Stimulated activated CD8-positive, alpha-beta memory T cell treated with anti-CD3 and anti-CD28 coated beads, Interleukin-15, amount 100 ng/mL, for 4 hours (primary cell): ENCODE results near the gene SLC12A7.
A peak's percentile ranks its signal among the peaks of the same experiment; 100 is the strongest.
"Not testable (repeated sequence)": the region's sequence is repeated elsewhere in the genome, so short reads cannot be mapped to it uniquely, and the experiment has no call there.

Source experiments
- DNase-seq, 2 donors: peaks; one replicate each; pipeline ENCODE4 v3.0.0-alpha.2; 2020; ENCODE audit warnings: low read depth in 2 of 2

Gene SLC12A7

DNA sequence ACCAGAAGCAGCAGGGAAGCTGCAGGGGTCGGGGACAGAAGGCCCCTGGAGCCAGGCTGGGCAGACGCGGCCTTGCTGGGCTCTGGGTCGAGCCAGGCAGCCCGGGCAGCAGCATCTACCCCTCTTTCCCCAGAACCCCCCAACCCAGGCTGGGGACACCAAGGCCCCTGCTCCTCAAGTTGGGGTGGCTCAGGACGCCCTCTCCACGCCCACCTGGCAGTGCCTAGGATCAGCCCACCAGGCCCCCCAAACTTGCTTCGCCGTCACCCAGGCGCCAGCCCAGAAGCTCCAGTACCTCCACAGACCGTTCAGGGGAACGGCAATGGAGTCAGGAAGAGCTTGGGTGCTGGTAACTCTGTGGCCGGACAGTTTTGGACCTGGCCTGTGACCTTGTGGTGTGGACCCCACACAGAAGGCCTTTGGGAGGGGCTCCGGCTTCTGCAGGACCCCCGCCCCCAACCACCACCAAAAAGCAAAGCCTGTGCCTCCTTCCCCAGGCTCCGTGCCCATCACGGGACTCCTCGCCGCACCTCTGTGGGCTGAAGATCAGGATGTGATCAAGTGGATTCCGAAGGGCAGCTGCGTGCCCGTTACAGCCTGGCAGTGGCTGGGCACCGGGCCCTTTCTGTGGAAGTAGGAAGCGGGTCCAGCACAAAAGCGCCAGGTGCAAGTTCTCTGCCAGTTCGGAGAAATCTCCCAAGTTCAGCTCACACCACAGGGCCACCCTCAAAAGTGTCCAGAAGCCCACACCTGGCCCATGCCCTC, 2.1 kb downstream of the SLC12A7 start:
- DNase-seq = no peak

DNA sequence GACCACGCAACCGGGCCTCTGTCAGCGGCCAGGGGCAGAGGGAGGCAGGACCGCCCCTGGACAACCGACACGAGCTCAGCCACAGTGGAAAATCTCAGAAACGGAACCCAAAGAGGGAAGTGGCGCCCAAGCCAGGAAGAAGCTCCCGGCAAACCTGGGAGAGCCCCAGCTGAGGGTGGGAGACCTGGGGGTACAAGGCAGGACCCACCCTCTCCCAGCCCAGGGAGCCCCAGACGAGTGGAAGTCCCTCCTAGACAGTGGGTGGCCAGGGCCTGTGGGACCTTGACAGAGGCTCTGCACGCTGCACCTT, 3.0 kb downstream of the SLC12A7 start:
- DNase-seq = no peak

DNA sequence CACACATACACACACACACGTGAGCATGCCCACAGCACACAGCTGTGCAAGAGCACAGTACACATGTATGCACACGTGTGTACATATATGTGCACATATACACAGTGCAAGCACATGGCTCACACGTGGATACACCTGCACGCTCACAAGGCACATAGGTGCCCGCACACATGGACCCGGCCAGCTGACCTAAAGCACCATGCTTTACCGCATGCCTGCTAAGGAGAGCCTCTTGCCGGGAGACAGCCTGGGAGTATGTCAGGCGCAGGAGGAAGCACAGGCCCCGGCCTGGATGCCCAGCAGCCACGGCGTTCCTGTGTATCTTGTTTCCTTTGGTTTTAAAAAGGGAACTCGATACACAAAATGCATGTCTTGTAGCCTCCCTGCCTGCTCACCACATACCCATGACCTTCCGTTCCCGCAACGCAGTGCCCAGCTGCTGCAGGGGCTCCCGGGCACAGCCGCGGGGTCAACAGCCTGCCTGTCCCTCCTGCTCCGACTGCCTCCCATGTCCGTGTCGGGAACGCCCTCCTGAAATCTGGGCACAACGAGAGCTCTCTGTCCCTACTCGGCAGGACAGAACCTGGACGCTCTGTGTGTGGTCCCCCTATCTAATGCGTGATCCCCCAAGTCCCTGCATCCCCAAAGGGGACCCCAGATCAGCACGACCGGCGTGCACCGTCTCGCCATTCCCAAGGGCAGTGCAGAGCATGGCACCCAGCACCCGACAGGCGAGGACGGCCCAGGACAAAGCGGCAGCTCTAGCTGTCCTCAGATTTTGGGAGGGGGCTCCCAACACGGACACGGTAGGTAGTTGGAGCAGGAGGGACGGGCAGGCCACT, 3.6 kb downstream of the SLC12A7 start:
- DNase-seq = no peak

DNA sequence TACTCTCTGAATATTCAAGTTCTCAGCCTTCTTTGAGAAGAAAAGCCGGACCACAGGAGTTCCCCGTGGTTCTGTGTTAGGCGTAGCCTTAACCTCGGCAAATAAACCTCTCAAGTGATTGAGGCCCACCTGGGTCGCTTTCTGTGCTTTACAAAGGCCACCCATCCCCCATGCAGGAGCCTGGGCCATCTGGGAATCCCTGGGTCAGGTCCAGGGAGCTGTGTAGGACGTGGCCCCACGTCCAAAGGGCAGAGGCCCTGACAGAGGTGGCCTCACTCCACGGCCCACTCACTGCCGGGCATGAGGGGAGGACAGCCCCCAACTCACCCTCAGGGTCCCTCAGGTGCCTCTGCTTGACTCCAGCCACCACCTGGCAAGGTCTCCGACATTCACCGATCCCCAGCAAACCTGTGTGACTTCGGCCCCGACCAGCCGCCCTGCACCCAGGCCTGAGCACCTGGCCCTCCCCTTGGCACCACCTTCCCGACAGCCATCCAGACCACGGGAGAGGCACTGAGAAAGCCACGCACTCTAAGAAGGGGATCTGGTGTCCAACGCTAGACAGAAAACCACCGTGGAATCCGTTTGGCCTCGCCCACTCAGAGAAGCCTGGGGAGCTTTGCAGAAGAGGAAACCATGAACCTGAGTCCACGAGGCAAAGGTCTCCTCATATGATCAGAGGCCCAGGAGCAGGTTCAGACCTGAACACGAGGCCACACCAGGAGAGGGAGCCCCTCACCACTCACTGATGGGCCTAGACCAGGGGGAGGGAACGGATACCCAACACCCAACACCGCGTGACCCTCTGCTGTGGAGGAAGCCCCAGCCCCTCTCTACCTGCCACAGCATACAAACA, 4.5 kb downstream of the SLC12A7 start:
- no peak for DNase-seq

DNA sequence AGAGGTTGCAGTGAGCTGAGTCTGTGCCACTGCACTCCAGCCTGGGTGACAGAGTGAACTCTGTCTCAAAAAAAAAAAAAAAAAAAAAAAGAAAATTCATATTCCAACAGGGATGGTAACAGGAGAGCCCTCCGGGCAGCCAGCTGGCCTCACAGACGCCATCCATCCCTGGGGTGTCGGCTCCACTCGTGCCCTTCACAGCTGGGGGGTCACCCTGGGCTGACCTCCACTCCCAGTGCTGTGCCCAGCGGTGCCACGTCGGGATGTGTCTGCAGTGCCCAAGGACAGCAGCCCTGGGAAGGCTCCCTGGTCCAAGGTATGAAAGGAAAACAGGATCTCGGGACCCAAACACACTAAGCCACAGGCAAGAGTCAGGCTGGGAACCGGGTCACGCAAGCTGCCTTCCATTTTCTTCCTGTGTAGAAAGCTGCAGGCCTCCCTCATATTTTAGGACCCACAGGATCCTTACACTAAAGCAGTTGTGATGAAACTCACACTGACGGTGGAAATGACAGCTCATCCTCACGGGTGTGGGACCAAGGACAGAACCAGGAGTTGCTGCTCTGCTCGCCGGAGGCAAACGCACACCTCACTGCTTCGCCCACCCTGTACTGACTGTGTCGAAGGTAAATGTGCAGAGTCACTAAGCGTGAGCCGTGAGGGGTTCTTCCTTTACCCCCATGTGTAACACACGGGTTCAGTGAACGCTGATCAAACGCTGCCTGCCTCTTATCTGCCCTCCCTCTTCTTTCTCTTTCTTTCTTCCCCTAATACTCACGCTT, 5.3 kb downstream of the SLC12A7 start:
- DNase-seq = peak; percentile 23 to 38

DNA sequence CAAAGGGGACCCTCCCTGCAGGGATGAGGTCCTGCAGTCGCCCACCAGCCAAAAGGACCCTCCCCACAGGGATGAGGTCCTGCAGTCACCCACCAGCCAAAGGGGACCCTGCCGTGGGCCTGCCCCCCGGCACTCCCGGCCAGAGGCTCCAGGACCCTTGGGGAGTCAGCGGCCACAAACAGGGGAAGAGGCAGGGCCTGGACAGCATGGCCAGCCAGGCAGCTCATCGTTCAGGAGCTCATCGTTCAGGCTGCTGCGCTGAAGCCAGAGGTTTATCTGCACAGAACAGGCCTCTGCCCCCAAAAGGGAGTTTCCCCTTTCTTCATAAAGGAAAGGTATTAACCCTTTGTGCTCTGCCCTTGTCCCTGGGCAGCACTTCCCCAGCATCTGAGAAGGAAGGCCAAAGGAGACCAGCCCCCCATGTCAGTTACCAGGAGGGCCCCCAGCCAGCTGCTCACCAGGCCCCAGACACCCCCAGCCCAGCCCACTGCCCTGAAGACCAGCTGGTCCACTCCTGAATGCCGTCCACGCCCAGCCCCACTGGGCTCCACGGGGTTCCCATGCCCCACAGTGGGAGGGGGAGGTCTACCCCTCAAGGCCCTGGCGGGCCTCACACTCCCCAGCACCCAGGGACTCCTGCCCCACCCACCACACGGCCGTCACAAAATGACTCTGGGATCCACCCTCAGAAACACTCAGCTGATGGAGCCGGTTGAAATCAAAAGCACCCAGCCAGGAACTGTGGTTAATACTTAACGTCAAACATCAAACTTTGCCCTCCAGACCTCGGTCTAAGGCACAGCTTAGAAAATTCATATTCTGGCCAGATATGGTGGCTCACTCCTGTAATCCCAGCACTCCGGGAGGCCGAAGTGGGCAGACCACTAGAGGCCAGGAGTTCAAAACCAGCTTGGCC, 6.3 kb downstream of the SLC12A7 start:
- peak; percentile 23 to 31 for DNase-seq

DNA sequence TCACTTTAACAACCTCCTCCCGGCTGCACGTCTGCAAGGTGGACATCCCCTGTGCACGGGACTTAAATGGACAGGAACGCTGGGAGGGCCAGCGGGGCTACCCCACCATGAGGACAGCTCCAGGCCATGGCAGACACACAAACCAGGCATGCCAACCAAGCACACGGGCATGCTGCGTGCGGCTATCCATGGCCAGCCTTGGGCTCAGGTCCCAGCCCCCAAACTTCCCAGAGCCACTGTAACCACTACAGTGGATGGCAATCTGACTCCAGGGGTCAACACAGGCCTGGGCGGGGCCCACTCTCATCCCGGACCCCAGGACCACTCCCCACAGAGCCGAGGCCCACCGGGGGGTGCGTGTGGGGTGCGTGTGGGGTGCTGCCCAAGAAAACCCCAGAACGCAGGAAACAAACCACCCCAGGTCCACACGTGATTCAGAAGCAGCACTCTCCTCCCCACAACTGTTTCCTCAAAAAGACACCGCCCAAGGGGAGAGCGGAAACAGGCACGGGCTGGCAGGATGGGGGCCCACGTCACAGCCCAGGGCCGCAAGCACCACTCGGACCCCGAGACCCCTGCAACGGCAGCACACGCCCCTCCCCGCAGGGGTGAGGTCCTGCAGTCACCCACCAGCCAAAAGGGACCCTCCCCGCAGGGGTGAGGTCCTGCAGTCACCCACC, 7.4 kb downstream of the SLC12A7 start:
- peak in 1 of 2 donors; percentile 31 for DNase-seq

DNA sequence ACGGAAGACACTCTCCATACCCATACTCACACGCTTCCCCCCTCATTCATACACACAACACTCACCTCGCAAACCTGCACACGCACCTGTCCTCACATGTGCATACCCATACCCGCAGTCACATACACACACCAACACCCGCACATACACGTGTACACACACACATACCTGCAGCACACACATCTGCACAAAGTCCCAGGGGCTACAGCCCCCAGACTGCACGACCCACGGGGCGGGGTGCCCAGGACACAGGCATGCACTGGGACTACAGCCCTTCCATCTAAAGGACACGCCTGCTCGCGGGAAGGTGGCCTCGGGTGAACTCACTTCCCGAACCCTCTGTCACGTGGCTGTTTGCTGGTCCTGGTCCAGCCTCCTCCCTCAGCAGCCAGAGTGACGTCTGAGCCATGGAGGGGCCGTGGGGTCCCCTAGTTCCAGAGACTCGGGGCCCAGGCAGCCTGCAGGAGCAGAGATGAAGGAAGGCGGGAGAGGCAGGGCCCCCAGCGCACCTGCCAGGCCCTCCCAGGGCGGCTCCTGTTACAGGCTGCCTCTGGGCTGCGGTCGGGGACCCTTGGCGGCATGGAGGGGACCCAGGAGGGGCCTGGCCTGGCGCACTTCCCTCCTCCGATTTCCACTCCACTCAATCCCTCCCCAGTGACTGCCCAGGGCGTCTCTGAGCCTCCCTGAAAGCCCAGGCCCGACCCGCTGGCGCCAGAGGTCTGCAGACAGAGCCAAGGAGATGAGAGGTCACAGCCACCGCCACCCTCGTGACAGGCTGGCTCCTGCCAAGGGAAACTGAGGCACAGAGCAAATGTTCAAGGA, 8.1 kb downstream of the SLC12A7 start:
- no peak for DNase-seq

DNA sequence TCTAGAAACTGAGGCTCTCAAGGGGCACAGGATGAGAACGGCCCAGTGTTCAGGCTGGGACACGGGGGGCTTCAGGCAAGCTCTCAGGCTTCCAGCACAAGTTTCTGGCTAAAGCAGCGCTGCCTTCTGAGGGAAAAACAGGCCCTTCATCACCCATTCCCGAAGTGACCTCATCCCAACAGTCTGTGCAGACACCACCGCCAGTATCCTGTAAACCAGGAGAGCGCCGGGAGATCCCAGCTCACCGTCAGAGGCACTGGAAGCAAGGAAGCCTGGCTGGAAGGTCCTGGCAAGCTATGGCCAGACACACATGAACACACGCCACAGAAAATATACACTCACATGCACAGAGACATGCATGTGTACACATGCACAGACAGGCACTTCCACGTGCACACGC, 8.8 kb downstream of the SLC12A7 start:
- DNase-seq = no peak

DNA sequence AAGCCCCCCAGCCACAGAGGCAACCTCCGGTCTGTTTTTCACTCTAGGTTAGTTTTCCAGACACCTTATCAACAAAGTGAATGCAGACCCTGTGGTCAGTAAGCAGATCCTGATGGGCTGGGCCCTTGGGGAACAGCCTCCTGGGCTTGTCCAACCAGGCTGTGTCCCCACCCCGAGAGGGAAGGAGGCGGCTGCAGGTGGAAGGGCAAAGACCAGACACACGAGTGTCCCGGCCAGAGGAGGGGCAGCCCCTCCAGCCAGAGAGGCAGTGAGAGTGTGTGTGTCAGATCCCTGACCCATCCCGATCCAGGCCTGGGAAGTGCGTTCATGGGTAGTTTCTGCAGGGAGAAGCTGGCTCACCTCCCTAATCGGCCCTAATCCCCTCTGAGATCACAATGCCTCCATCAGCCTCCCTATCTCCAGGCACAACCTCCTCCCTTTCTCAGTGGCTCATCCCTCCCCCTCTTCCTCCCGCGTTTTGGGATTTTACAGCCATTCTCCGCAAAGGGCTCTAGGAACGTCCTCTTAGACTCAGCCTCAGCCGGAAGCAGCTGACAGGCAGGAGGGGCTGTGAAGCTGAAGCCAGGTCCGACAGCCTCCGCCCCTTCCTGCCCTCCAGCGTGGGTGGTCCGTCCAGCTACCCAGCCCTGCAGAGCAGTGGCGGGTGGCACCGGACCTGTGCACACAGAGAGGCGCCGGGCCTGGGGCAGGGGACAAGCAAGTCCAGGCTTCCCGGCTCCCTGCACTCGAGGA, 9.7 kb downstream of the SLC12A7 start:
- DNase-seq = no peak

DNA sequence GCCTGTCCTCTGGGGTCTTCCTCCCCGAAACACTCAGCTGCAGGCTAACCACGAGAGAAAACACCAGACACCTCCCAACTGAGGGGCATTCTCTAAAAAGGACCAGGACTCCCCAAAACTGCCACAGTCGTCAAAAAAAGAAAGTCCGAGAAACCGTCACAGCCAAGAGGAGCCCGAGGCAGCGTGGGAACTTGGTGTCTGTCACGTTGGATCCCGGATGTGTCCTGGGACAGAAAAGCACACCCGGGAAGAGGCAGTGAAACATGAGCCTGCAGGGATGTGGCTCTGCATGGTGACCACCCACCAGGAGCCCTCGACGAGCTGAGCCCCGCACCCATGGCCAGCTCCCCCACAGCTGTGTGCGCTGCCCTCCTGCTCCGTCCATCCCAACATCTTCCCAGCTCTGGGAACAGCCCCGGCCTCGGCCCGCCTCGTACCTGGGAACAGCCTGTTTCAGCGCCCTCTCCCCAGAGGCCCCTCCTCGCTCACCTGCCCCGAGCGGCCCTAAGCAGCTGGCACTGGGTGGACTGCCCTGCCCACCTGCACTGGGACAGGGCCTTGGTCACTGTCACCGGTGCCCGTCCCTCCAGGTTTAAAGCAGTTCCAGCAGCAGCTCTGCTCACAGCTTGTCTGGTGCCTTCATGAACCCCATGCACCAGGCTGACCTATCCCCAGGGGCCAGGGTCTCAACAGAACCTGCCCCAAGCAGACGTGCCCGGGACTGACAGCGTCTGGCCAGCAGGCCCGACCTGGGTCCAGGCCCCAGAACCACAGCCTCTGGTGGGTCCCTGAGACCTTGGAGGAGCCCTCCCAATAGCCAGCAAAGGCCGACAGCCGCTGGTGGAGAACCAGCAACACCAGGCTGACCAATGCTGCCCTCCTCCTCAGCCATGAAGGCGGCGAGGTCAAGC, 10.9 kb downstream of the SLC12A7 start:
- no peak for DNase-seq

DNA sequence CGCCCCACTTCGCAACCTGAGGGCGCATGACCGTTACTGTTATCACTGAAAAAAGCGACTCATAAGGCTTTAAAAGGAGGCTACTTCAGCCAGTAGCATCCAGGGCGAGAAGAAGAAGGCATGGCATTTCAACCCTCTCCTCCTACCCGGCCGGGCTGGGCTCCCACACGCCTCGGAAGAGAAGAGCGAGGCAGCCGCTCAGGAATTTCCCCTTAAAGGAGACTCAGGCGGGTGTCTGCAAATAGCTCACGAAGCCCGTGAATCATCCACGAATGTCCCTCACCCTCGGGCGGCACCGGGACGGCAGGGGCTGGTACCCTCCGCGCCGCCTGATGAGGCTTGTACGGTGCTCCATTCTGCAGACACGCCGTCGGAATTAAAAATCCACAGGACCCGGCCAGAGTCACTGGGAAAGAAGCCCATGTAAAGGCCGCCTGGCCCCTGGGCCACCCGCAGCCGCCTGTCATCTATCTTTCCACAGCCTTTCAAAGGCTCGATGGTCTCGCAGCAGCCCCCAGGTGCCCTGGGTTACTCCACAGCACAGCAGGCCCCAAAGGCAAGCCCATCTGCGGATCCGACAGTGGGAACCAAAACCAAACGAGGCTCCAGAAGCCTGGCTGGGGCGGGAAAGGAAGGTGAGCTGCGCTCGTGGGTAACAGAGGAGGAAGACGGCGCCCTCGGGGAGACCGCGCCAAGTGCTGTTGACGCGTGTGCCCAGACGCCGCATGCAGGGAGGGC, 11.8 kb downstream of the SLC12A7 start:
- no peak for DNase-seq

DNA sequence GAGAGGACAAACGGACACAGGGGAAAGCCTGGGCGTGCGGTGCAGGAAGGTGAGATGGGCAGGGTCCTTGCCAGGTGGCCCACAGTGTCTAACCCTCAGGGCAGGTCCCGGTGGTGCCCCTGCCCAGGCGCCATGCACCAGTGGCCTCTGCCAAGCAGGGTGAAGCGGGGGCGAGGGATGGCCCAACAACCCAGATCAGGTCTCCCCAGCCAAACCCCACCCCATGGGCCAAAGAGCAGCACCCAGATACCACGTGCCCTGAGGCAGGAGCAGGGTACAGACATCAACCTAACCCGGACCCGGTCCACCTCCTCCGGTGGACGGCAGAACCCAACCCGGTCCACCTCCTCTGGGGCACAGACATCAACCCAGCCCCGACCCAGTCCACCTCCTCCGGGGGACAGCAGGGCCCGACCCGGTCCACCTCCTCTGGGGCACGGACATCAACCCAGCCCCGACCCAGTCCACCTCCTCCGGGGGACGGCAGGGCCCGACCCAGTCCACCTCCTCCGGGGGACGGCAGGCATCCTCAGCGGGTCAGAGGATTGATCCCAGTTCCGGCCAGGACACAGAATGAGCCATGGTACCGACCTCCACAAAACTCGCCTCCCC, 12.8 kb downstream of the SLC12A7 start:
- DNase-seq = no peak

DNA sequence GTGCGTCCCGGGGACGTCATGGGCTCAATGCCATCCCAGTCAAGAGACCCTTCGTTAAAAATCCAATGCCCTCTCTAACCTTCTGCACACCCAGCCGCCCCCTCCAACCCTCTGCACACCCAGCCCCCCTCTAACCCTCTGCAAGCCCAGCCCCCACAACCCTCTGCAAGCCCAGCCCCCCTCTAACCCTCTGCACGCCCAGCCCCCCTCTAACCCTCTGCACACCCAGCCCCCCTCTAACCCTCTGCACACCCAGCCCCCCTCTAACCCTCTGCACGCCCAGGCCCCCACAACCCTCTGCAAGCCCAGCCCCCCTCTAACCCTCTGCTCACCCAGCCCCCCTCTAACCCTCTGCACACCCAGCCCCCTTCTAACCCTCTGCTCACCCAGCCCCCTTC, 13.9 kb downstream of the SLC12A7 start:
- not testable (repeated sequence) for DNase-seq

DNA sequence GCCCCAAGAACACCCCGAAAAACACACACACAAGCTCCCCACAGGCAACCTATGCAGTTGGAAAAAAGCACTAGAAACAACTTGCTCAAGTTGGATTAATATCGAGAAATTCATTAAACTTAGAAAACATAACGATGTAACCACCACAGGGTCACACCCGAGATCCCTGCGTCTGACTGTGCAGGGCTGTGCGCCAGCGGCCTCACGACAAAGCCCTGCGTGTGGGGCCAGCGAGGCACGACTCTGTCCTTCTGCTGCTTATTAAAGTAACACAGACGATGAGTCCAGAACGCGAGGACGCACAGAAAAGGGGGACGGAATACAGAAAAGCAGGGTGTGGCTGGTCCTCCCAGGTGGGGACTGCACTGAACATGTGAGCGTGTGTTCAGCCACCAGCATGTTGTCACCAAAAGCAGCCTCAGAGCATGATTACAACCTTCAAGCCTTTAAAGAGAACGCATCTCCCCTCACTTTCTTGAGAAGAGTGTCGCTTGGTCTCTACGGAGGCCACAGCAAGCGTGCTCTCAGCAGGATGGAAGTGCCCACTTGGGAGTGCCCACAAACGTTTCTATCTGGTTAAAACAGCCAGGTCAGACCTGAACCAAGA, 14.4 kb downstream of the SLC12A7 start:
- no peak for DNase-seq

DNA sequence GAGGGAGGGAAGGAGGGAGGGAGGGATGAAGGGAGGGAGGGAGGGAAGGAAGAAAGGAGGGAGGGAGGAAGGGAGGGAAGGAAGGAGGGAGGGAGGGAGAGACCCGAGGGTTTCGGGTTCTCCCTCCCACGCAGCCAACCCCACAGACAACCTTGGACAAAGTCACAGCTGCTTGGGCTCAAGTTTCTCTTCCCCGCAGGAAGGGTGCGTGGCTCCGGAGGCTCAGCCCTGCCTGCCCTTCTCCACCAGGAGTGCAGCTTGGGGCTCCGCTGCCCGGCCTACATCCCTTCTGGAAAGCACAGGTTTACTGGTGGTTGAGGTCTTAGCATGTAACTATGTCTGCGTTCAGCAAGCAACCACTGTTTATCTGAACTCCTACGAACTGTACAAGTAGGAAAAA, 15.0 kb downstream of the SLC12A7 start:
- no peak for DNase-seq
